NT2/D1 (cell line): ENCODE data around the gene MCFD2.

ENCODE experiments used
- DNase-seq: peaks from one replicate; pipeline ENCODE4 v3.0.0-alpha.2; 2011; ENCODE audit warnings: low read depth, low spot score
- H3K27me3 ChIP-seq: 2 replicates; pipeline ENCODE4 v1.6.0; 2011; ENCODE audit warnings: mild to moderate bottlenecking; ENCODE audit not compliant: insufficient read length, insufficient read depth
- H3K36me3 ChIP-seq: 2 replicates; pipeline ENCODE4 v1.6.1; 2011; ENCODE audit warnings: mild to moderate bottlenecking, low read length, mixed read lengths; ENCODE audit not compliant: insufficient read depth, insufficient read length
- H3K4me1 ChIP-seq: 2 replicates; pipeline ENCODE4 v1.5.1; 2011; ENCODE audit not compliant: insufficient read depth, insufficient read length
- H3K4me3 ChIP-seq: 2 replicates; pipeline ENCODE4 v1.5.1; 2011; ENCODE audit warnings: low read depth; ENCODE audit not compliant: insufficient read length
- H3K9ac ChIP-seq: 2 replicates; pipeline ENCODE4 v1.6.0; 2011; ENCODE audit warnings: low read depth; ENCODE audit not compliant: insufficient read length
- H3K9me3 ChIP-seq: 2 replicates; pipeline ENCODE4 v1.5.1; 2011; ENCODE audit warnings: mild to moderate bottlenecking, low read length; ENCODE audit not compliant: insufficient read depth
- SUZ12 ChIP-seq: IDR thresholded peaks from 2 replicates; pipeline ENCODE4 v1.6.1; 2011; ENCODE audit not compliant: insufficient read length, insufficient read depth; ENCODE audit errors: extremely low read depth
- YY1 ChIP-seq: IDR thresholded peaks from 2 replicates; pipeline ENCODE4 v1.6.1; 2011; ENCODE audit not compliant: insufficient read length, insufficient read depth
- ZNF274 ChIP-seq: IDR thresholded peaks from 2 replicates; pipeline ENCODE4 v1.6.1; 2011; ENCODE audit warnings: mild to moderate bottlenecking, low read depth, low read length

Gene MCFD2

DNA sequence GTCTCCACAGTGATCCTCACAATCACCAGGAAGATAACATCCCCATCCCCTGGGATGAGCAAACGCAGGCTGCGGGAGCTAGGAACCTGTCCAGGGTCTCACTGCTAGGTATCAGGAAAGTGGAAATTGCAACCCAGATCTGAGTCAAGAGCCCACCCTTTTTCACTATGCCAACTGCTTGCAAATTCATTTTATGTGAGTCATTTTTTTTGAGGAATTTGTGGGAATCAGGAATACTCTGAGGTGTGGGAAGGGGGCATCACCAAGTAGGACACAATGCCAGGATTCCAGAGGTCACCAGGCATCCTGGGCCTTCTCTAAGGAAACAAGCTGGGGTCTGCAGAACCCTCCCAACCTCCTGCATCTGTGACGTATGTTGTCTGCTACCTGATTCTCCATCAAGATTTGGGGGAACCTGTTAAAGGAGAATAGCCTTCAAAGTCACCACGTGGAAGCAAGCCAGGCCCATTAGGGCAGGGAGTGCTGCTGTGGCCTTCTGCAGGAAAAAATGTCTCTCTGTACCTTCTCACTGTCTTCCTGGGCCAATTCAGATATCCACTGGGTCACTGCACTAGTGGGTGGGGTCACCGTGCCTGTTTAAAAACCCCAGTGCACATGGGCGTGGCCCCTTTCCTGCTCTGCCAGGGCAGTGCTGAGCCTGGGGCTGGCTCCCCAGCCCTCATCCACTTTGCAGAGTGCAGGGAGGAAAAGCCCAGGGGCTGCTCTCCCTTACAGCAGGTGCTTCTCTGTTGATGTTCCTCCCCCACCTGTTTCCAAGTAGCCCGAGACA lies 50.2 kb downstream of the MCFD2 start:
- DNase-seq, result no peak
- no peak for TF ChIP-seq SUZ12
- no peak for TF ChIP-seq ZNF274
- TF ChIP-seq YY1, result no peak
- Histone ChIP-seq H3K27me3 (no peaks in the 10 kb centered on the region), H3K4me3 (no peak overlapping the region), H3K9ac (no peak overlapping the region), H3K36me3 (no peaks in the 10 kb centered on the region), H3K9me3 (peaks cover 9% of the 10 kb centered on the region; the same call in 1 of the 2 replicates), H3K4me1 (no peaks in the 10 kb centered on the region)

DNA sequence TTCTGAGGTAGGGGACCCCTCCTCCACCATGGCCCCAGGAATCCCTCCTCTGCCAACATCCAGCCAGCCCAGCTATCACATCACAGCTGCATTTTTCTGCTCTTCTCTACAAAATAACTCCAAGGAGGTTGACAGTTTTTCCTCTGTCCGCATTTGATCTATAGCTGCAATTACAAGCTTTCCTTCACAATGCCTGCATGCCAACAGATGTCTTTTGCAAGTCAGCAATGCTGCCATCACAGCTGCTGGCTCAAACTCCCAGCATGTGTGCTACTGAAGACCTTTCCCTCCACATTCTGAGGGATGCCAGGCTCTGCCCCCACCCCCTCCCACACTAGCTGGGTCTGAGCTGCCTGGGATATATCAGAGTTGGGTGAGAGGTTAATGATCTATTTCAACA lies 51.7 kb downstream of the MCFD2 start:
- Histone ChIP-seq H3K27me3 (no peaks in the 10 kb centered on the region), H3K4me1 (no peaks in the 10 kb centered on the region), H3K9ac (no peak overlapping the region), H3K9me3 (peaks cover 9% of the 10 kb centered on the region; the same call in 1 of the 2 replicates), H3K4me3 (no peak overlapping the region), H3K36me3 (no peaks in the 10 kb centered on the region)
- DNase-seq, result no peak
- TF ChIP-seq YY1 (no peak), SUZ12 (no peak), ZNF274 (no peak)

DNA sequence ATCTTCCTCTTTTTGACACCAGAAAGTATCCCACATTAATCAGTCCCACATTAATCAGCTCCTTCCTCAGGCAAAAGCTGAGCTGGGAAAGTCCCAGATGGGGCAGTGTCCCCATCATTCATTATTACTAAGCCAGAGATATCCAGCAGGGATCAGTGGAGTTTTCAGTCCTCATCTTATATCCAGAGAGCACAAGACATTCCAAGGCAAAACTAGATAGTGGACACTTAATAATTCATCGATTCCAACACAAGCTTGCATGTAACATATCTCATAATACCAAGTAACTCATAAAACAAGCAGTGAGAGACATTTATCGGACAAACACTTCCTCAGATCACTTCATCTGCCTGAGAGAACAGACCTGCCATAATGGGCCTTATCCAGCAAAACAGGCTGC lies 53.1 kb downstream of the MCFD2 start:
- TF ChIP-seq ZNF274, result no peak
- no peak for TF ChIP-seq SUZ12
- TF ChIP-seq YY1, result no peak
- H3K4me3 ChIP-seq, result no peak overlapping the region
- no peaks in the 10 kb centered on the region for H3K4me1 ChIP-seq
- no peaks in the 10 kb centered on the region for H3K36me3 ChIP-seq
- DNase-seq, result no peak
- H3K27me3 ChIP-seq, result no peaks in the 10 kb centered on the region
- H3K9me3 ChIP-seq, result peaks cover 9% of the 10 kb centered on the region; the same call in 1 of the 2 replicates
- no peak overlapping the region for H3K9ac ChIP-seq

DNA sequence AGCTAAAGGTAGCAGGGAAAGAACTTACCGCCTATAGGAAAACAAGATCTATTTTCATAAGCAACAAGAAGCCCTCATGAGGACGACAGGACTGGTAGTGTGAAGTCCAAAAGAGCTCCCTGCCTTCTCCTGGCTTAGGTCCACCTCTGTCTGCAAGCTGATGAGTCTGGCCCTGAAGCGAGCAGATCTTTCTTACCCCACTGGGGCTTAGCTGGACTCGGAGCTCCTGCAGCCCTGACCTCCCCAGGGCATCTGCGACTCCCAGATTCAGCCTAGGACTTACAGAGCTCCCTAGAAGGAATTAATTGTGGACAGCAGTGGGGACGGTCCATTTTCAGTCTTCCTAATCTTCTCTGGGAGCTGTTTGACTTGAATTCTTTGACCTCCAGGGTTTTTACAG lies 53.7 kb downstream of the MCFD2 start:
- TF ChIP-seq YY1, result no peak
- no peak for TF ChIP-seq SUZ12
- TF ChIP-seq ZNF274, result no peak
- peaks cover 9% of the 10 kb centered on the region; the same call in 1 of the 2 replicates for H3K9me3 ChIP-seq
- H3K4me1 ChIP-seq, result no peaks in the 10 kb centered on the region
- no peaks in the 10 kb centered on the region for H3K36me3 ChIP-seq
- no peak overlapping the region for H3K9ac ChIP-seq
- no peak for DNase-seq
- H3K27me3 ChIP-seq, result no peaks in the 10 kb centered on the region
- H3K4me3 ChIP-seq, result no peak overlapping the region

DNA sequence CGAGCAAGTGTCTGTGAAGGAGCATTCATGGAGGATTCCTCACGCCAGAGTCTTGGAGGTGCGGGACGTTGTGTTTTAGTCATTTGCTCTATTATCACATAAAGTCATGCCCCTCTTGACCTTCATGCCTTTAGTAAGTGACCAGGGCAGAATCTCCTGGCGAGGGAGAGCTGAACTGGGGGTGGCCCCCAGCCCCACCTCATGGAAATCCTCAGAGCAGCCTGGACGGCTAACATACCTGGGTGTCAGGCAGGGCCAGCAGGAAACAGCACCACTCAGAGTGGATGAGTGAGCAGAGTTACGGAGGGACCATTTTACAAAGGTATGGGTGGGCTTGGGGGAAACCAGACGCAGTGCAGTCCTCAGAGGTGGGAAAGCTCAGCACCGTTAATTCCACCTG lies 56.1 kb downstream of the MCFD2 start:
- Histone ChIP-seq H3K36me3 (no peaks in the 10 kb centered on the region), H3K4me1 (no peaks in the 10 kb centered on the region), H3K9me3 (0 out of 2 replicates have a peak, but pooled peaks cover 2% of the 10 kb centered on the region), H3K27me3 (no peaks in the 10 kb centered on the region), H3K9ac (no peak overlapping the region), H3K4me3 (no peak overlapping the region)
- DNase-seq, result no peak
- no peak for TF ChIP-seq SUZ12
- no peak for TF ChIP-seq ZNF274
- TF ChIP-seq YY1, result no peak

DNA sequence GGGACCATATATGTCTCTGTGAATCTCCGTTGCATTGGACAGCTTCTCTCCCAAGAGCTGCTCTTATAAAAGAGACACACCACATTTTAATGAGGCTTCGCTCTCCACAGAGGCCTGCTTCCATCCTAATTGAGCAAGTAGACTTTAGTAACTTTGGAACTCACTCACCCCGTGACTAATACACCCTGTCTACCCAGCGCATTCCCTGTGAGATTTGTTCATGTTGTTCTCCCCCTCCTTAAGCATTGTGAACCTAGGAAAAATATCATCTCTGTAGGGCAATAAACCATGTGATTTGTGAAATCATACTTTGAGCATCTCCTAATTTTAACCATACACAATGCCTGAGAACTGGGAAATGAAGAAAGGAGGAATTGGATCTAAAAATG lies 56.9 kb downstream of the MCFD2 start:
- H3K9me3 ChIP-seq, result 0 out of 2 replicates have a peak, but pooled peaks cover 1% of the 10 kb centered on the region
- H3K4me1 ChIP-seq, result no peaks in the 10 kb centered on the region
- no peak overlapping the region for H3K9ac ChIP-seq
- DNase-seq, result no peak
- no peaks in the 10 kb centered on the region for H3K27me3 ChIP-seq
- no peaks in the 10 kb centered on the region for H3K36me3 ChIP-seq
- TF ChIP-seq ZNF274, result no peak
- no peak for TF ChIP-seq YY1
- no peak for TF ChIP-seq SUZ12
- no peak overlapping the region for H3K4me3 ChIP-seq

DNA sequence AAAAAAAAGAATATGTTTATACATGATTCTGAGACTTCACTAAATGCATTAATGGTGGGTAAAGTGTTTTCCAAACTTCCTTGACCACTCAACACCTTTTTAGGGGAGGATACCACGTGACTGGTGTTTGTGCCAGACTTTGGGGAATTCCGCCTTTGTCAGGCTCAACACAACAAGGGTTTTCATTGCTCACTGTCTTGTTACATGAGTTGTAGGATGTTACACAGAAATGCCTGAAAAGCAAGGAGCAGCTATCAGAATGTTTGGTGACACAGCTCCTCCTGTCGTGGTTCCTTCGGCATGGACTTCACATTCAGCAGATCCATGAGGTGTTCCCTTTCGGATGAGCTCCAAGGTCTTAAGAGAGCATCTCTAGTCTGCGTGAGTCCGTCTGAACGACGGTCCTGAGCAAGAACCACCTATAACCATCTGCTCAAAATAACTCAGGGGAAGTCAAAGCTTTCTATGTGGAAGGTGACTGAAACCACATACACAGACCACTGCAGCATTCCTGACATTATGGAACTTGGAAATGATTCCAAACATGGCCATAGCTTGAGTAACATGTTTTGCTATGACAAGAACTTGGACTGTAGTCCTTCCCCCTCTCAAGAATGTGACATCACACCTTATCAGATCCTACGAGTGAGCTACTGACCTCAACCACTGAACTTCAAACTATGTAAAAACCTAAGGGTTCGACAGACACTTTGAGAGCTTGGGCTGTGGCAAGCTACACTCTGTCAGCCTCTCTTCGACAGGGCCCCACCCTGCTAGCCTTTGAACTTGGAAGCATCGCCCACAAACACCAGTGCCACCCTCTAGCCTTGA lies 57.5 kb downstream of the MCFD2 start:
- Histone ChIP-seq H3K4me3 (no peak overlapping the region), H3K9me3 (peaks cover 7% of the 10 kb centered on the region; the same call in 1 of the 2 replicates), H3K27me3 (no peaks in the 10 kb centered on the region), H3K4me1 (no peaks in the 10 kb centered on the region), H3K9ac (no peak overlapping the region), H3K36me3 (no peaks in the 10 kb centered on the region)
- no peak for DNase-seq
- TF ChIP-seq ZNF274, result no peak
- TF ChIP-seq YY1, result no peak
- TF ChIP-seq SUZ12, result no peak
